ENCODE results near the gene KLHL33.

DNA sequence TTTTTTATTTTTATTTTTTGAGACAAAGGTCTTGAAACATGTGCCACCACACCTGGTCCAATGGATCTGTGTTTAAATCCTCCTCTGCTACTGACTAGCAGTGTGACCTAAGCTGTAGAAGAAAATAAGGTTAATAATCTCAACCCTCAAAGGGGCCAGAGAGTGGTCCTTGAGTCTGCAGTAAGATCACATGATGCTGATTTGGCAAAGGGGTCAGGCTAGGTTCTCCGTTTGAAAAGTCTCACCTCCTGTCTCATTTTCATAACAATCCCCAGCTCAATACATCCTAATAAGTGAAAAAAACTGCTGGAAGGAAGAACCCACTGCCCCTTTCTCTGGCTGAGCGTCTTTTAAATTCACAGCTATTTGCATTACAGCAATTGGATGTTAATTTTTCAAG lies 14.7 kb downstream of the KLHL33 start:
- TF ChIP-seq POLR2A (IDR thresholded peaks at IDR 0.05; ENCODE audit: low read depth, low read length) (no peak), POLR2AphosphoS5 (IDR thresholded peaks at IDR 0.05; ENCODE audit: low read depth, low read length) (no peak), SPI1 (IDR thresholded peaks at IDR 0.05; ENCODE audit: low read depth, low read length) (no peak), TAF1 (IDR thresholded peaks at IDR 0.05; ENCODE audit: low read depth, low read length) (no peak)

All from GM12891 (cell line).